ENCODE data around the gene TRPM7.

DNA sequence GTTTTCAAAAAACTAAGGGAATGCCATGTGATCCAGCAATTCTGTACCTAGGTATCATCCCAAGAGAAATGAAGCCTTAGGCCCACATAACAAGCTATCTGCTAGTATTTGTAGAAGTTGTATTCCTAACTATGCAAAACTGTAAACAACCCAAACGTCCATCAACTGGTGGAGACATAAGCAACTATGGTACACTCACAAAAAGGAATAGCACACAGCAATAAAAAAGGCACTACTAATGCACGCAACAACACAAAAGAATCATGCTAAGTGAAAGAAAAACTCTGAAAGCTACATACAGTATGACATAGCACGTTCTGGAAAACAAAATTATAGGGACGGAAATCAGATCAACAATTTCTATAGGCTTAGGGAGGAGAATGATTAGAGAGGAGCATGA is 155.4 kb downstream of the TRPM7 start:
- TF ChIP-seq TAF1 (IDR thresholded peaks at IDR 0.05; ENCODE audit: low read depth, low read length) (no peak), POLR2A (IDR thresholded peaks at IDR 0.05; ENCODE audit: low read depth, low read length) (no peak), POLR2AphosphoS5 (IDR thresholded peaks at IDR 0.05; ENCODE audit: low read depth, low read length) (no peak)

All from GM12891 (cell line).